ENCODE results near the gene WSCD2. TPM values are rescaled to one million over a fixed set of nuclear protein-coding genes. Genes with fewer than 3 reads are reported as not detected.

Gene WSCD2
- total and polyA plus RNA-seq, 2 donors (not counting 1 experiment from before 2014, with no cell fraction given), result 1.1 to 5.9 TPM

DNA sequence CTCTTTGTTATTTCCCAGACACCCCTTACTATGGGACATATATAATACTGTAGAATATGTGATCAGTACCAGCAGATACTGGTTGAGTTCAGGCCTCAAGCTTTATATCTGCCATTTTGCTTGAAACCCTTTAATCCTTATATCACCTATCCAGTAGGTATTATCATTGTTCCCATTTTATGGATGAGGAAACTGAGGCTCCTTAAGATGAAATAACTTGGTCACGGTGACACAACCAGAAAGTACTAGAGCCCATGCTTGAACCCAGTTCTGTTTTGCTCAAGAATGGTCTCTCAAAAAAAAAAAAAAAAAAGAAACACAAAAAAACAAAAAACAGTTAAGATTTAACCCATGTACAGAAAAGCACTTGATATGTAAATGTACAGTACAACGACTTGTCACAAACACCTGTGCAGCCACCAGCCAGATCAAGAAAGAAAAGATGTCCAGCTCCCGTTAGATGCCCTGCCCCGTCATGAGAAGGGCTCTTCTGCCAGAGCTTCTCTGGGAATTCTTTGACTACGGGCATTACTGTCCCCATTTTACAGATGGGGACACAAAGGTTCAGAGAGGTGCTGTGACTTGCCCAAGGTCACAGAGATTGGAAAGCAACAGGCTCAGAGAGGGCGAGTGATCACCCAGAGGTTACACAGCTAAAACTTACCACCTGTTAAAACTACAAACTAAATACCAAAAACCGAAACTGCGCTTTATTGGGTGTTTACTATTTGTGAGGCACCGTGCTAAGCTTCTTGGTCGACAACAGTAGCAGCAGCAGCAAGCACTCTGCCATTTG lies 669 bp upstream of the WSCD2 start:
- Histone ChIP-seq H4K20me1 (ENCODE audit: control insufficient read depth, insufficient read depth, low read length, poor library complexity, severe bottlenecking) (no peaks in the 10 kb centered on the region), H3K36me3 (replicated peaks in 1 of 2; ENCODE audit: control extremely low read depth in 1 of 2, control insufficient read depth in 1 of 2, extremely low read depth in 1 of 2, insufficient read depth in 2 of 2, low read length in 1 of 2) (no peaks in the 10 kb centered on the region), H3K4me2 (replicated peaks; ENCODE audit: low read depth, low read length, poor library complexity, severe bottlenecking) (peak overlapping the region; percentile 66), H3K27me3 (replicated peaks in 1 of 4; ENCODE audit: control extremely low read depth in 1 of 4, control insufficient read depth in 3 of 4, insufficient read depth in 4 of 4, low read length in 3 of 4) (peaks cover 0 to 50% (median 18%) of the 10 kb centered on the region in 4 experiments), H3K27ac (ENCODE audit: low read length in 2 of 2) (no peak overlapping the region), H3K4me3 (ENCODE audit: control extremely low read depth in 1 of 5, extremely low read depth in 1 of 5, insufficient read depth in 1 of 5, low read depth in 2 of 5, low read length in 4 of 5) (peak overlapping the region in 2 of 5 experiments; percentile 31 to 50), H3K79me2 (ENCODE audit: control insufficient read depth, insufficient read depth, low read length) (no peaks in the 10 kb centered on the region), H2AFZ (ENCODE audit: insufficient read depth, low read depth, low read length, poor library complexity, severe bottlenecking) (peak overlapping the region; percentile 16), H3K9me3 (ENCODE audit: control extremely low read depth in 1 of 3, control insufficient read depth in 2 of 3, insufficient read depth in 1 of 3, low read length in 2 of 3) (peaks cover 0 to 2% (median 0%) of the 10 kb centered on the region in 3 donors), H3K4me1 (ENCODE audit: control insufficient read depth in 2 of 2, insufficient read depth in 2 of 2, low read length in 2 of 2) (peaks cover 11 to 14% of the 10 kb centered on the region in 2 donors), H3K9ac (ENCODE audit: low read length) (peak overlapping the region; percentile 38)
- TF ChIP-seq EZH2 (IDR thresholded peaks at IDR 0.05; ENCODE audit: borderline replicate concordance, insufficient read depth, low read depth, low read length, poor library complexity, severe bottlenecking) (no peak), CTCF (IDR thresholded peaks at IDR 0.05) (no peak)
- DNase-seq (no peak), ATAC-seq (ENCODE audit: low read depth) (no peak)
- Mint-ChIP-seq H3K4me3 (peak overlapping the region; percentile 77), H3K9me3 (ENCODE audit: insufficient read depth) (no peaks in the 10 kb centered on the region), H3K27ac (no peak overlapping the region), H3K27me3 (peaks cover 45% of the 10 kb centered on the region), H3K4me1 (peaks cover 30% of the 10 kb centered on the region)
- intact Hi-C loops (cut with micrococcal nuclease), result loop anchor here (2.0 kb wide), 1 partner anchor 30 kb away; no protein-coding TSS in a partner anchor
- ChIA-PET POLR2A (no interaction called here), CTCF (interaction anchor here (0.7 to 1.2 kb wide), 2 partner anchors 132 to 383 kb away, joined by 3 read pairs; no protein-coding TSS in a partner anchor)
- 71% methylated on average over 7 of the region's 10 CpGs for WGBS (ENCODE audit: insufficient coverage)

DNA sequence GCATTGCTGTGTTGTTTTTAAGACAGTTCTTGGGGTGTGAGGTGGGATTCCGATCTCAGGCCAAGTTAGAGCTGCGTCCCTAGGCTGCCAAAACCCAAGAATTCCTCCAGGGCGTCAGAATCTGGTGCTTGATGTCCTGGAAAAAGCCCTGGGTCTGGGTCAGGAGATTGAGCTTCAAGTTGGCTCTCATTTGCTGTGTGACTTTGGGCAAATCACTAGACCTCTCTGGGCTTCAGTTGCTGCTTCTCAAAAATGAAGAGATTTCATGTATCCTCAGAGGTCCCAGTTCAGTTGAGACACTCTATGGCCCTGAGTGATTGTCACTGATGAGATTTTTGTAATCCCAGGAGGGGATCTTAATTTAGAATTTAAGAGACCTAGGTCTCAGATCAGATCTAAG lies 1.9 kb downstream of the WSCD2 start:
- H3K4me1 Mint-ChIP-seq, result peaks cover 30% of the 10 kb centered on the region
- ATAC-seq (ENCODE audit: low read depth) (no peak), DNase-seq (no peak)
- Histone ChIP-seq H3K27ac (ENCODE audit: low read length in 2 of 2) (no peak overlapping the region), H4K20me1 (ENCODE audit: control insufficient read depth, insufficient read depth, low read length, poor library complexity, severe bottlenecking) (no peaks in the 10 kb centered on the region), H2AFZ (ENCODE audit: insufficient read depth, low read depth, low read length, poor library complexity, severe bottlenecking) (no peak overlapping the region), H3K9ac (ENCODE audit: low read length) (no peak overlapping the region), H3K4me2 (replicated peaks; ENCODE audit: low read depth, low read length, poor library complexity, severe bottlenecking) (no peak overlapping the region), H3K36me3 (replicated peaks in 1 of 2; ENCODE audit: control extremely low read depth in 1 of 2, control insufficient read depth in 1 of 2, extremely low read depth in 1 of 2, insufficient read depth in 2 of 2, low read length in 1 of 2) (no peaks in the 10 kb centered on the region), H3K9me3 (ENCODE audit: control extremely low read depth in 1 of 3, control insufficient read depth in 2 of 3, insufficient read depth in 1 of 3, low read length in 2 of 3) (peaks cover 0 to 2% (median 0%) of the 10 kb centered on the region in 3 donors), H3K79me2 (ENCODE audit: control insufficient read depth, insufficient read depth, low read length) (no peaks in the 10 kb centered on the region), H3K27me3 (replicated peaks in 1 of 4; ENCODE audit: control extremely low read depth in 1 of 4, control insufficient read depth in 3 of 4, insufficient read depth in 4 of 4, low read length in 3 of 4) (peaks cover 0 to 47% (median 18%) of the 10 kb centered on the region in 4 experiments), H3K4me3 (ENCODE audit: control extremely low read depth in 1 of 5, extremely low read depth in 1 of 5, insufficient read depth in 1 of 5, low read depth in 2 of 5, low read length in 4 of 5) (no peak overlapping the region), H3K4me1 (ENCODE audit: control insufficient read depth in 2 of 2, insufficient read depth in 2 of 2, low read length in 2 of 2) (peaks cover 11 to 14% of the 10 kb centered on the region in 2 donors)
- intact Hi-C loops (cut with micrococcal nuclease), result no loop called here
- CTCF ChIA-PET, result interaction anchor here (0.7 to 1.6 kb wide), 3 partner anchors 14 to 32 kb away, joined by 3 read pairs; no protein-coding TSS in a partner anchor
- POLR2A ChIA-PET, result no interaction called here
- TF ChIP-seq EZH2 (IDR thresholded peaks at IDR 0.05; ENCODE audit: borderline replicate concordance, insufficient read depth, low read depth, low read length, poor library complexity, severe bottlenecking) (no peak), CTCF (IDR thresholded peaks at IDR 0.05) (no peak)
- no peak overlapping the region for H3K27ac Mint-ChIP-seq
- peak overlapping the region; percentile 10 for H3K4me3 Mint-ChIP-seq
- 94% methylated on average over 3 of the region's 3 CpGs for WGBS (ENCODE audit: insufficient coverage)
- H3K9me3 Mint-ChIP-seq (ENCODE audit: insufficient read depth), result no peaks in the 10 kb centered on the region
- H3K27me3 Mint-ChIP-seq, result peaks cover 43% of the 10 kb centered on the region
